ENCODE data around the gene RMDN2. TPM values are rescaled to one million over a fixed set of nuclear protein-coding genes. Genes with fewer than 3 reads are reported as not detected.

Gene RMDN2
- total and polyA plus RNA-seq, 9 of the 15 experiments (the other 6 are each of a cell fraction or from before 2014, with no cell fraction given): 1.5 to 4.3 (median 2.3) TPM

DNA sequence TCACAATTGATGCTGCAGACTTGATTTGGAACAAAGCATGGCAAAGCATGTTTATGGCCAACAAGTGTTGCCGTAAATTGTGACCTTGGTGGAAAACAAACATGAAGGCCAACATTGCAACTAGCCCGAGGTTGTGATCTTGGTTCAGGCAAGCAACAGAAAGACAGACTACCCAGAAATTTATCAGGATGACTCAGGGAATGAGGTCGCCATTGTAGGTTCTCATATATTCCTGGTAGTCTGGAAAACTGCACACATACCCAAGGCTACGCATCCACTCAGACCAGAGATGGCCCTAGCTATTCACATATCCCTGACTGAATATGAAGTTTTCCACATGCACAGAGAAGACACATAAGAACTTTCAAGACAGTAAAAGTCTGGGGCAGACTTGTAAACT lies 120.7 kb downstream of the RMDN2 start (continued):
- TF ChIP-seq, protein P1, sequence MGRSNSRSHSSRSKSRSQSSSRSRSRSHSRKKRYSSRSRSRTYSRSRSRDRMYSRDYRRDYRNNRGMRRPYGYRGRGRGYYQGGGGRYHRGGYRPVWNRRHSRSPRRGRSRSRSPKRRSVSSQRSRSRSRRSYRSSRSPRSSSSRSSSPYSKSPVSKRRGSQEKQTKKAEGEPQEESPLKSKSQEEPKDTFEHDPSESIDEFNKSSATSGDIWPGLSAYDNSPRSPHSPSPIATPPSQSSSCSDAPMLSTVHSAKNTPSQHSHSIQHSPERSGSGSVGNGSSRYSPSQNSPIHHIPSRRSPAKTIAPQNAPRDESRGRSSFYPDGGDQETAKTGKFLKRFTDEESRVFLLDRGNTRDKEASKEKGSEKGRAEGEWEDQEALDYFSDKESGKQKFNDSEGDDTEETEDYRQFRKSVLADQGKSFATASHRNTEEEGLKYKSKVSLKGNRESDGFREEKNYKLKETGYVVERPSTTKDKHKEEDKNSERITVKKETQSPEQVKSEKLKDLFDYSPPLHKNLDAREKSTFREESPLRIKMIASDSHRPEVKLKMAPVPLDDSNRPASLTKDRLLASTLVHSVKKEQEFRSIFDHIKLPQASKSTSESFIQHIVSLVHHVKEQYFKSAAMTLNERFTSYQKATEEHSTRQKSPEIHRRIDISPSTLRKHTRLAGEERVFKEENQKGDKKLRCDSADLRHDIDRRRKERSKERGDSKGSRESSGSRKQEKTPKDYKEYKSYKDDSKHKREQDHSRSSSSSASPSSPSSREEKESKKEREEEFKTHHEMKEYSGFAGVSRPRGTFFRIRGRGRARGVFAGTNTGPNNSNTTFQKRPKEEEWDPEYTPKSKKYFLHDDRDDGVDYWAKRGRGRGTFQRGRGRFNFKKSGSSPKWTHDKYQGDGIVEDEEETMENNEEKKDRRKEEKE (IDR thresholded peaks at IDR 0.05; ENCODE audit: borderline replicate concordance in 1 of 2, control insufficient read depth in 1 of 2, low read depth in 2 of 2, low read length in 1 of 2): no peak
- TF ChIP-seq ZFP1 (CRISPR knock-in tag; IDR thresholded peaks at IDR 0.05): no peak
- TF ChIP-seq MYC (IDR thresholded peaks at IDR 0.05; ENCODE audit: low read depth, low read length): no peak
- TF ChIP-seq MYC (CRISPR knock-in tag; IDR thresholded peaks at IDR 0.05; ENCODE audit: borderline replicate concordance, low read depth): no peak

DNA sequence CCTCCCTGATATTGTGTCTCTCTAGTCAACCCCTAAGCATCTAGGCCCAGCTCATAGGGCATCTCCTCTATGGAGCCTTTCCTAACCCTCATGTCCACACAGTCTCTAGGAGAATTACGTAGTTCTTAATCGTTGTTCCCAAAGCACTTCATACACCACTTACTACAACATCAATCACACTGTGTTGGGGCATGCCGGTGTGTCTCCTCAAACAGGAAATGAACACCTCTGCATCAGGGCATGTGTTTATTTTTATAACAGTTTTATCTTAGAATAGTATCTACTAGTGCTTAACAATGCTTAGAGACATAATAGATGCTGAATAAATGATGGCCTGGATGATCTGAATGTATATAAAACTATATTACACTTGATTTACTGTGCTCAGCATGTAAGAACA lies 131.1 kb downstream of the RMDN2 start:
- Histone ChIP-seq H3K36me3 (ENCODE audit: control insufficient read depth, insufficient read depth, low read length) (no peaks in the 10 kb centered on the region), H3K4me3 (no peak overlapping the region), H4K20me1 (replicated peaks; ENCODE audit: control insufficient read depth, insufficient read depth, low read length) (no peaks in the 10 kb centered on the region), H3K4me2 (ENCODE audit: insufficient read depth, low read length) (no peak overlapping the region), H3K9me3 (replicated peaks; ENCODE audit: control insufficient read depth, insufficient read depth, low read depth, low read length) (no peaks in the 10 kb centered on the region), H2AFZ (ENCODE audit: low read depth, low read length) (no peak overlapping the region), H3K27me3 (ENCODE audit: control insufficient read depth in 2 of 2, insufficient read depth in 2 of 2, low read length in 2 of 2) (no peaks in the 10 kb centered on the region; a peak in 1 of 5 replicates), H3K27ac (ENCODE audit: extremely low read depth, low read depth, low read length) (no peak overlapping the region), H3K9ac (ENCODE audit: insufficient read depth in 1 of 2, low read depth in 2 of 2, low read length in 2 of 2) (no peak overlapping the region), H3K4me1 (replicated peaks in 1 of 2; ENCODE audit: control insufficient read depth in 2 of 2, insufficient read depth in 2 of 2, low read length in 2 of 2) (no peaks in the 10 kb centered on the region), H3K9me1 (ENCODE audit: control insufficient read depth, insufficient read depth, low read length) (no peaks in the 10 kb centered on the region), H3K79me2 (ENCODE audit: control insufficient read depth, insufficient read depth, low read length) (no peaks in the 10 kb centered on the region)
- BruUV-seq (replicated peaks): no TSS peak
- ATAC-seq: no peak
- in situ Hi-C loops (cut with MboI) (no loop called here), intact Hi-C loops (cut with micrococcal nuclease) (no loop called here)
- FAIRE-seq: no peak
- no peak for TF ChIP-seq RHOXF2B (CRISPR knock-in tag; conservative IDR thresholded peaks at IDR 0.05)
- TF ChIP-seq ZNF586 (CRISPR knock-in tag; conservative IDR thresholded peaks at IDR 0.05): no peak
- TF ChIP-seq, protein P2, sequence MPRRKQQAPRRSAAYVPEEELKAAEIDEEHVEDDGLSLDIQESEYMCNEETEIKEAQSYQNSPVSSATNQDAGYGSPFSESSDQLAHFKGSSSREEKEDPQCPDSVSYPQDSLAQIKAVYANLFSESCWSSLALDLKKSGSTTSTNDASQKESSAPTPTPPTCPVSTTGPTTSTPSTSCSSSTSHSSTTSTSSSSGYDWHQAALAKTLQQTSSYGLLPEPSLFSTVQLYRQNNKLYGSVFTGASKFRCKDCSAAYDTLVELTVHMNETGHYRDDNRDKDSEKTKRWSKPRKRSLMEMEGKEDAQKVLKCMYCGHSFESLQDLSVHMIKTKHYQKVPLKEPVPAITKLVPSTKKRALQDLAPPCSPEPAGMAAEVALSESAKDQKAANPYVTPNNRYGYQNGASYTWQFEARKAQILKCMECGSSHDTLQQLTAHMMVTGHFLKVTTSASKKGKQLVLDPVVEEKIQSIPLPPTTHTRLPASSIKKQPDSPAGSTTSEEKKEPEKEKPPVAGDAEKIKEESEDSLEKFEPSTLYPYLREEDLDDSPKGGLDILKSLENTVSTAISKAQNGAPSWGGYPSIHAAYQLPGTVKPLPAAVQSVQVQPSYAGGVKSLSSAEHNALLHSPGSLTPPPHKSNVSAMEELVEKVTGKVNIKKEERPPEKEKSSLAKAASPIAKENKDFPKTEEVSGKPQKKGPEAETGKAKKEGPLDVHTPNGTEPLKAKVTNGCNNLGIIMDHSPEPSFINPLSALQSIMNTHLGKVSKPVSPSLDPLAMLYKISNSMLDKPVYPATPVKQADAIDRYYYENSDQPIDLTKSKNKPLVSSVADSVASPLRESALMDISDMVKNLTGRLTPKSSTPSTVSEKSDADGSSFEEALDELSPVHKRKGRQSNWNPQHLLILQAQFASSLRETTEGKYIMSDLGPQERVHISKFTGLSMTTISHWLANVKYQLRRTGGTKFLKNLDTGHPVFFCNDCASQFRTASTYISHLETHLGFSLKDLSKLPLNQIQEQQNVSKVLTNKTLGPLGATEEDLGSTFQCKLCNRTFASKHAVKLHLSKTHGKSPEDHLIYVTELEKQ (CRISPR knock-in tag; IDR thresholded peaks at IDR 0.05): no peak
- TF ChIP-seq, protein P3, sequence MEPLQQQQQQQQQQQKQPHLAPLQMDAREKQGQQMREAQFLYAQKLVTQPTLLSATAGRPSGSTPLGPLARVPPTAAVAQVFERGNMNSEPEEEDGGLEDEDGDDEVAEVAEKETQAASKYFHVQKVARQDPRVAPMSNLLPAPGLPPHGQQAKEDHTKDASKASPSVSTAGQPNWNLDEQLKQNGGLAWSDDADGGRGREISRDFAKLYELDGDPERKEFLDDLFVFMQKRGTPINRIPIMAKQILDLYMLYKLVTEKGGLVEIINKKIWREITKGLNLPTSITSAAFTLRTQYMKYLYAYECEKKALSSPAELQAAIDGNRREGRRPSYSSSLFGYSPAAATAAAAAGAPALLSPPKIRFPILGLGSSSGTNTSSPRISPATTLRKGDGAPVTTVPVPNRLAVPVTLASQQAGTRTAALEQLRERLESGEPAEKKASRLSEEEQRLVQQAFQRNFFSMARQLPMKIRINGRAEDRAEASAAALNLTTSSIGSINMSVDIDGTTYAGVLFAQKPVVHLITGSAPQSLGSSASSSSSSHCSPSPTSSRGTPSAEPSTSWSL (CRISPR knock-in tag; IDR thresholded peaks at IDR 0.05; ENCODE audit: borderline replicate concordance): no peak
- 6% methylated on average over 3 of the region's 3 CpGs for WGBS (ENCODE audit: insufficient coverage, low coverage, missing lambda C conversion rate)
- ChIA-PET POLR2A (no interaction called here), CTCF (ENCODE audit: low intra/inter-chr PET ratio) (no interaction called here)
- DNase-seq (ENCODE audit: extremely low read depth in 1 of 4, low spot score in 3 of 4): no peak

Data from K562 (cell line).